ENCODE measurements around the gene ETV1.

The ETV1 gene

GRCh38 chr7:13946181-13946580 is 43.3 kb downstream of the ETV1 start:
- DNase-seq (ENCODE audit: extremely low spot score), result no peak
- POLR2A ChIA-PET, result no interaction called here
- TF ChIP-seq HDGF (IDR thresholded peaks at IDR 0.05; ENCODE audit: borderline replicate concordance) (no peak), ELF4 (IDR thresholded peaks at IDR 0.05) (no peak), SUZ12 (IDR thresholded peaks at IDR 0.05) (no peak), PKNOX1 (IDR thresholded peaks at IDR 0.05) (no peak), TARDBP (IDR thresholded peaks at IDR 0.05) (no peak), L3MBTL2 (conservative IDR thresholded peaks at IDR 0.05) (no peak), ZNF384 (IDR thresholded peaks at IDR 0.05) (no peak), BHLHE40 (IDR thresholded peaks at IDR 0.05; ENCODE audit: borderline replicate concordance) (no peak), CTBP1 (IDR thresholded peaks at IDR 0.05; ENCODE audit: borderline replicate concordance) (no peak), FOXM1 (IDR thresholded peaks at IDR 0.05; ENCODE audit: borderline replicate concordance) (no peak), LEF1 (IDR thresholded peaks at IDR 0.05; ENCODE audit: borderline replicate concordance) (no peak), FOXK2 (IDR thresholded peaks at IDR 0.05) (no peak), ARNT (IDR thresholded peaks at IDR 0.05) (no peak), FOXA1 (IDR thresholded peaks at IDR 0.05) (no peak), NFRKB (IDR thresholded peaks at IDR 0.05) (no peak)
- CTCF ChIA-PET, result no interaction called here

GRCh38 chr7:13945670-13946069 is 43.8 kb downstream of the ETV1 start:
- CTCF ChIA-PET, result no interaction called here
- POLR2A ChIA-PET, result no interaction called here
- TF ChIP-seq SUZ12 (IDR thresholded peaks at IDR 0.05), result no peak
- TF ChIP-seq FOXK2 (IDR thresholded peaks at IDR 0.05), result no peak
- no peak for TF ChIP-seq FOXM1 (IDR thresholded peaks at IDR 0.05; ENCODE audit: borderline replicate concordance)
- no peak for TF ChIP-seq BHLHE40 (IDR thresholded peaks at IDR 0.05; ENCODE audit: borderline replicate concordance)
- no peak for TF ChIP-seq PKNOX1 (IDR thresholded peaks at IDR 0.05)
- no peak for TF ChIP-seq SP1 (IDR thresholded peaks at IDR 0.05)
- no peak for TF ChIP-seq L3MBTL2 (conservative IDR thresholded peaks at IDR 0.05)
- no peak for TF ChIP-seq CTBP1 (IDR thresholded peaks at IDR 0.05; ENCODE audit: borderline replicate concordance)
- TF ChIP-seq NFRKB (IDR thresholded peaks at IDR 0.05), result no peak
- TF ChIP-seq LEF1 (IDR thresholded peaks at IDR 0.05; ENCODE audit: borderline replicate concordance), result no peak
- TF ChIP-seq HDGF (IDR thresholded peaks at IDR 0.05; ENCODE audit: borderline replicate concordance), result no peak
- no peak for TF ChIP-seq FOXA1 (IDR thresholded peaks at IDR 0.05)
- no peak for TF ChIP-seq ARNT (IDR thresholded peaks at IDR 0.05)
- no peak for TF ChIP-seq ZNF384 (IDR thresholded peaks at IDR 0.05)
- no peak for TF ChIP-seq ELF4 (IDR thresholded peaks at IDR 0.05)
- no peak for TF ChIP-seq TARDBP (IDR thresholded peaks at IDR 0.05)
- no peak for DNase-seq (ENCODE audit: extremely low spot score)

- DNase-seq (ENCODE audit: extremely low spot score), result no peak
- ChIA-PET CTCF (no interaction called here), POLR2A (no interaction called here)
- TF ChIP-seq ELF4 (IDR thresholded peaks at IDR 0.05), result no peak
- TF ChIP-seq FOXA1 (IDR thresholded peaks at IDR 0.05), result no peak
- TF ChIP-seq LEF1 (IDR thresholded peaks at IDR 0.05; ENCODE audit: borderline replicate concordance), result no peak
- no peak for TF ChIP-seq PKNOX1 (IDR thresholded peaks at IDR 0.05)
- no peak for TF ChIP-seq TARDBP (IDR thresholded peaks at IDR 0.05)
- no peak for TF ChIP-seq L3MBTL2 (conservative IDR thresholded peaks at IDR 0.05)
- no peak for TF ChIP-seq NFRKB (IDR thresholded peaks at IDR 0.05)
- TF ChIP-seq CTBP1 (IDR thresholded peaks at IDR 0.05; ENCODE audit: borderline replicate concordance), result no peak
- TF ChIP-seq ARNT (IDR thresholded peaks at IDR 0.05), result no peak
- no peak for TF ChIP-seq HDGF (IDR thresholded peaks at IDR 0.05; ENCODE audit: borderline replicate concordance)
- TF ChIP-seq BHLHE40 (IDR thresholded peaks at IDR 0.05; ENCODE audit: borderline replicate concordance), result no peak
- TF ChIP-seq FOXM1 (IDR thresholded peaks at IDR 0.05; ENCODE audit: borderline replicate concordance), result no peak
- TF ChIP-seq FOXK2 (IDR thresholded peaks at IDR 0.05), result no peak
- TF ChIP-seq ZNF384 (IDR thresholded peaks at IDR 0.05), result no peak
- no peak for TF ChIP-seq SUZ12 (IDR thresholded peaks at IDR 0.05)
- TF ChIP-seq SP1 (IDR thresholded peaks at IDR 0.05), result no peak
Observed at GRCh38 chr7:13933536-13933935, 55.9 kb downstream of the ETV1 start.

- ChIA-PET CTCF (no interaction called here), POLR2A (no interaction called here)
- TF ChIP-seq TARDBP (IDR thresholded peaks at IDR 0.05) (no peak), BHLHE40 (IDR thresholded peaks at IDR 0.05; ENCODE audit: borderline replicate concordance) (no peak), FOXM1 (IDR thresholded peaks at IDR 0.05; ENCODE audit: borderline replicate concordance) (no peak), SUZ12 (IDR thresholded peaks at IDR 0.05) (no peak), CTBP1 (IDR thresholded peaks at IDR 0.05; ENCODE audit: borderline replicate concordance) (no peak), LEF1 (IDR thresholded peaks at IDR 0.05; ENCODE audit: borderline replicate concordance) (no peak), SP1 (IDR thresholded peaks at IDR 0.05) (no peak), ELF4 (IDR thresholded peaks at IDR 0.05) (no peak)
Observed at GRCh38 chr7:13933091-13933490, 56.4 kb downstream of the ETV1 start.

GRCh38 chr7:13932131-13932530 is 57.3 kb downstream of the ETV1 start:
- CTCF ChIA-PET, result no interaction called here
- POLR2A ChIA-PET, result no interaction called here
- no peak for DNase-seq (ENCODE audit: extremely low spot score)
- TF ChIP-seq FOXA1 (IDR thresholded peaks at IDR 0.05) (no peak), SUZ12 (IDR thresholded peaks at IDR 0.05) (no peak), ELF4 (IDR thresholded peaks at IDR 0.05) (no peak), L3MBTL2 (conservative IDR thresholded peaks at IDR 0.05) (no peak), TARDBP (IDR thresholded peaks at IDR 0.05) (no peak), HDGF (IDR thresholded peaks at IDR 0.05; ENCODE audit: borderline replicate concordance) (no peak), PKNOX1 (IDR thresholded peaks at IDR 0.05) (no peak), BHLHE40 (IDR thresholded peaks at IDR 0.05; ENCODE audit: borderline replicate concordance) (no peak), FOXK2 (IDR thresholded peaks at IDR 0.05) (no peak), ZNF384 (IDR thresholded peaks at IDR 0.05) (no peak), ARNT (IDR thresholded peaks at IDR 0.05) (no peak)

More at GRCh38 chr7:13933091-13933490, 56.4 kb downstream of the ETV1 start:
- DNase-seq (ENCODE audit: extremely low spot score), result no peak
